Stimulated activated CD4-positive, alpha-beta T cell treated with anti-CD3 and anti-CD28 coated beads, Interleukin-12 subunit alpha, Interleukin-12 subunit beta, amount 100 ng/mL, for 4 hours (primary cell): ENCODE results near the gene PPIL4.

ENCODE experiments used
- DNase-seq: peaks from one replicate; pipeline ENCODE4 v3.0.0-alpha.2; 2020

PPIL4 gene

GRCh38 chr6:149545754-149546471 lies at the start of gene PPIL4:
Gene PPIL4 (minus strand): TSS chr6:149546043. CDS start chr6:149546005, 38 bp downstream.
- peak; percentile 96 for DNase-seq

- DNase-seq: no peak
These were observed 47.6 kb upstream of the PPIL4 start for GRCh38 chr6:149593408-149593807.

GRCh38 chr6:149592983-149593382 lies 47.1 kb upstream of the PPIL4 start:
- DNase-seq: no peak

GRCh38 chr6:149586149-149586548 lies 40.3 kb upstream of the PPIL4 start:
- DNase-seq: no peak

GRCh38 chr6:149581349-149581748 lies 35.5 kb upstream of the PPIL4 start:
- no peak for DNase-seq

DNA sequence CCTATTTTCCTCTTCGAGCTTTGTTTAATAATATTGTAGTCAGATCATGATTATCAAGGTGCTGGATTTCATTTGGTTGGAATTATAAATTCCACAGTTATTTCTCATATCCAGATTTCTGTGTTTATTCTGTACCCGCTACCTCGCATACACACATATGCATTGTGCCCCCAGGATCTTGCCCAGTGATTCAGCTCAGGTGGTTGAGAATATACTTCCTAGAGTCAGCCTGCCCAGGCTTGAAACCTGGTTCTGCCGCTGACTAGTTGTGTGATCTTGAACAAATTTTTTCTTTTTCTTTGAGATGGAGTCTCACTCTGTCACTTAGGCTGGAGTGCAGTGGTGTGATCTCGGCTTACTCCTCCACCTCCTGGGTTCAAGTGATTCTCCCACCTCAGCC lies 35.0 kb upstream of the PPIL4 start:
- DNase-seq: no peak

DNA sequence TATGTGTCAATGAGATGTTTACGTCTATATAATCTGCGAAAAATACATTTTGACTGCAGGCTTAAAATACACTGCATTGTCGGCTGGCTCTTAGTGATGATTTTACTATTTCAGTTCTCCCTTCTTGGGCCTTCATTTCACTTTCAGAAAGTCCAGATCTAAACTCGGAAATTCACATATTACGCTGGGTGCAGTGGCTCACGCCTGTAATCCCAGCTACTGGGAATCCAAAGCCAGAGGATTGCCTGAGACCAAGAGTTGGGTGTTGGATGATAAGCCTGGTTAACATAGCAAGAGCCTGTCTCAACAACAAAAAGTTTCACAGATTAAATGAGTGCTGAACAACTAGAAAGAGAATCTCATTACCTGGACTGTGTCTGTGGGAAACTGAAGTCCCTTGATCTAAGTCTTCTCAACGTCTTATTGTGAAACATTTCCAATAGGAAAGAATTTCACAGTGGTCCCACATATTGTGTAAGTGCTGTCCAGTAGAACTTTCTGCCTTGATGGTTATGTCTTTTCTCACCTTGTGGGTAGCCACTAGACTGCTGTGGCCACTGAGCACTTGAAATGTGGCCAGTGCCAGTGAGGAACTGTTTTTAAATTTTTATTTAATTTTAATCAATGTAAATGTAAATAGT lies 22.2 kb upstream of the PPIL4 start:
- no peak for DNase-seq

DNA sequence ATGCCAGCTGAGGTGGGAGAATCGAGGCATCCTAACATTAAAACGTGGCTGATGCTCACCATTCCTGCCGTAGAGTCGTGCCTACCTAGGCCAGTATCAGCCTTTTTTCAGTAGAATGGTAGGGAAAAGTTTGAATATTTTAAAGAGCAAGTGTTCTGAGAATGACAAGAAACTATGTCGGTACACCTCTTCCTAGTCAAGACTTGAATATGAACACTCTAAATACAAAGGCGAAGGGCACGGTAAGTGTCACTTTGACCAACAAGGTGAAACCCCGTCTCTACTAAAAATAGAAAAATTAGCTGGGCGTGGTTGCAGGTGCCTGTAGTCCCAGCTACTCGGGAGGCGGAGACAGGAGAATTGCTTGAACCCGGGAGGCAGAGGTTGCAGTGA lies 21.3 kb upstream of the PPIL4 start:
- DNase-seq: no peak

DNA sequence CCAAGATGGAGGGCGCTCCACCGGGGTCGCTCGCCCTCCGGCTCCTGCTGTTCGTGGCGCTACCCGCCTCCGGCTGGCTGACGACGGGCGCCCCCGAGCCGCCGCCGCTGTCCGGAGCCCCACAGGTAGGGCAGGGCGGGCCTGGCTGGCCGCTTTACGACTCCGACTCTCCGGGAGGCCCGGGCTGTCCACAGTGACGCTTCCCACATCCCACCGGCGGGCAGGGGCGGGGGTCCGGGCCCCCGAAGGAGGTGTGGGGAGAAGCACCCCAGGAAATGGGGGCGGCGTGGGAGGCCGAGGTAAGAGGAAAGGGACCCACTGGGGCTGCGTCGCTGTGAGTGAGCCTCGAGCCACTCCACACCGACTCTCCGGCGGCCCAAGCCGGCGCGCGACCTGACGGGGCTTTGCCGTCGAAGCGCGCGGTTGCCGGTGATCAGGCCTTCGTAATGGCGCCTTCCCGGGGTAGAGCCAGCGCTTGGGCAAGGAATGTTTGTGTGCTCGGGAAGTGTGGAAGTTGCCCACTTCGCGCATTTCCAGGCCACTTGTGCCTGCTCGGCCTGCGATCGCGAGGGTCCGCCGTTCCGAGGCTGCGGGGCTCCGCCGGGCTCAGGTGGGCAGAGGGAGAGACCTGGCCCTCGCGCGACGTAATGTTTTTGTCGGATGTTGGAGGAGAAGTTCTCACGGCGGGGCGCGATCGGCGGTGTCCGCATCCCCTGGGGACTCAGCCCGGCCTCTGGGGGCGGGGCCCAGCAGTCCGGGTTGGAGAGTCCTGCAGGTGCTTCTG lies 20.8 kb upstream of the PPIL4 start:
- peak; percentile 53 for DNase-seq

DNA sequence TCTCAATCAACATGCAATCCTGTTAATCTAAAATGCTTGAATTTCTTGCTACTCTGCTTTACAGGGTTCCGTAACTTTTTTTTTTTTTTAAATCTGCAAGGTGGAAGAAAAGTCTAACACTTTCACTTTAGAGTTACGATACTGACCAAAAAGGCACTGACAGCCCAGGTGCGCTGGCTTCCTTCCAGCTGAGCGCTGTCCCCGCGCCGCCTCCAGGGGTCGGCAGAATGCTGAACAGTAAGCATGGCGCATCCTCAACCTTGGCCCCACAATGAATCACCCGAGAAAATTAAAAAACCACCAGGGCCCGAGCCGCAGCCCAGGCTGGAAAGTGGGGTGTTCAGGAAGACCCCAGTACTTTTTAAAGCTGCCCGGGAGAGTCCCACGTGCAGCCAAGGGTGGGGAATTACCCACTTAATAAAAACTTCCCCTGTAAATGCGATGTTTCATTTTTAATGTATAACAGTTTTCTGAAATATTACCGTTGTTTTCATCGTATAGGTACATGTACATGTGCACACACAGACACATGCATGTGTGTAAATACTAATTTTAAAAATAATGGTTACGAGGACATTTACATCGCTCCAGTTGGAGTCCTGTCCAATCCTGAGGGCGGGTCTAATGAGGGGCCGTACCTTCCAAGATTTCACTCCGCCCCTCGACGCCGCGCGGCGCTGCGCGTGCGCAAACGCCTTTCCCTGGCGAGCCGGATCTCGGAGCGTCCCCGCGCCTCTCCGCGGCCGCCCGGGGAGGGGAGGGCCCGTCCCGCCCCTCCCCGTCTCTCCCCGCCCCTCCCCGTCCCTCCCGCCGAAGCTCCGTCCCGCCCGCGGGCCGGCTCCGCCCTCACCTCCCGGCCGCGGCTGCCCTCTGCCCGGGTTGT lies 19.9 kb upstream of the PPIL4 start, which contains the start of gene GINM1:
TSS of gene GINM1 (plus strand) at position 849 of the 883 bp plus-strand sequence. CDS start 40 bp downstream, outside the sequence.
- peak; percentile 95 for DNase-seq

- DNase-seq: no peak
These were observed 18.1 kb upstream of the PPIL4 start for GRCh38 chr6:149563928-149564325.

- no peak for DNase-seq
These were observed 17.5 kb upstream of the PPIL4 start for GRCh38 chr6:149563203-149563927.

DNA sequence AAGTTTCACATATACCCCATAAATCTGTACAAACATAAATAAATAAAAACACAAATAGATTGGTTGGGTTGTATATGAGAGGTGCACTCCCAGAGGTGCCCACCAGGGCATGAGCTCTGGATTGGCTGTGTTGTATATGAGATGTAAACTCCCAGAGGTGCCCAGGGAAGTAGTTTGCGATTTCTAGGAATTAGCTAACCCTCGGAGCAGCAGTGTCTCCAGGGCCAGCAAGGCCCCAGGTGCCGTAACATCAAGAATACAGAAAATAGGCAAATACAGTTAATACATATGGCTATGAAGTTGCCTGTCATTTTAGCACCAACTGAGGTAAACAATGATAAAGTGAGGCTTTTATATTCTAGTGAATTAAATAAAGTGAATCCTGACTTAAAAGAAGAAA lies 14.9 kb upstream of the PPIL4 start:
- no peak for DNase-seq

GRCh38 chr6:149559389-149559788 lies 13.5 kb upstream of the PPIL4 start:
- DNase-seq: no peak

- DNase-seq: no peak
These were observed 12.2 kb upstream of the PPIL4 start for GRCh38 chr6:149558029-149558428.

GRCh38 chr6:149551920-149552319 lies 6.1 kb upstream of the PPIL4 start:
- no peak for DNase-seq

GRCh38 chr6:149545258-149545753 lies 537 bp downstream of the PPIL4 start:
- peak; percentile 33 for DNase-seq

- no peak for DNase-seq
These were observed 1.1 kb downstream of the PPIL4 start for GRCh38 chr6:149544646-149545257.

DNA sequence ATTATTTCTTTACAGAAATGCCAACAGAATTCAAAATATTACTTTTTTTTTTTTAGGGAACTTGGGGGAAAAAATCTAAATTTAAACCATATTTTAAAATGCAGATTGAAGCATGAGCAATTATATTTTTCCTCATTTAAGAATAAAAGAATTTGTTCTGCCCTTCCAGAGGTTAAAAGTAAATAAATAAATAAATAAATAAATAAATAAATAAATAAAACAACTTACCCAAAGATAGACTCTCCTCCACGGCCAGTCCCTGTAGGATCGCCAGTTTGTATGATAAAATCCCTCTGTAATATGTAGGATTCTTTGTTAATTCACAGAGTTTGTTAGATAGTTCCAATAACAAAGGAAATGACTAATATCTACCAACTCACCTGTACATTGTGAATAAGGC lies 4.7 kb downstream of the PPIL4 start:
- DNase-seq: no peak

GRCh38 chr6:149534742-149535141 lies 11.1 kb downstream of the PPIL4 start:
- no peak for DNase-seq

DNA sequence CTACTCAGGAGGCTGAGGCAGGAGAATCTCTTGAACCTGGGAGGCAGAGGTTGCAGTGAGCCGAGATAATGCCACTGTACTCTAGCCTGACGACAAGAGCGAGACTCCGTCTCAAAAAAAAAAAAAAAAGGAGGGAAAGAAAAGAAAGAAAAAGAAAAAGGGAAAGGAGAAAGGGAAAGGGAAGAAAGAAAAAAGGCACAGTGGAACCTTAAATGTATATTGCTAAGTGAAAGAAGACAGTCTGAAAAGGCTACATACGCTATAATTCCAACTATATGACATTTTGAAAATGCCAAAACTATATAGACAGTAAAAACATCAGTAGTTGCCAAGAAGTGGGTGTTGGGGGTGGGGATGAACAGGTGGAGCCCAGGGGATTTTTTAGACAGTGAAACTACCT lies 16.2 kb downstream of the PPIL4 start:
- DNase-seq: no peak
